Bronchial epithelial cell (primary cell): Measurements from ENCODE around the gene ZNF330. TPM values are rescaled to one million over a fixed set of nuclear protein-coding genes. Genes with fewer than 3 reads are reported as not detected.
"Not testable (repeated sequence)": the region's sequence is repeated elsewhere in the genome, so short reads cannot be mapped to it uniquely, and the experiment has no call there.

Experiments used
- DNase-seq: peaks from one replicate; pipeline ENCODE4 v3.0.0-alpha.2; 2010; ENCODE audit warnings: low read depth
- FAIRE-seq: peaks from 2 replicates; lab custom pipeline; 2011; peaks lifted over from hg19 to GRCh38; lab: Jason Lieb, UNC
- H3K27me3 ChIP-seq: 2 replicates; pipeline ENCODE4 v1.5.1; 2011; ENCODE audit warnings: low read length; ENCODE audit not compliant: control insufficient read depth, insufficient read depth
- H3K36me3 ChIP-seq: 2 replicates; pipeline ENCODE4 v1.5.1; 2011; ENCODE audit warnings: low read length; ENCODE audit not compliant: control insufficient read depth, insufficient read depth
- H3K4me3 ChIP-seq: 2 replicates; pipeline ENCODE4 v1.5.1; 2011; ENCODE audit warnings: mild to moderate bottlenecking, low read depth, low read length, control low read depth
- total RNA-seq: library from RNA; depleted of rRNA; stranded (reverse); fragments of >200 nt; gene quantifications from 2 replicates; pipeline ENCODE4 v1.2.1, GENCODE V29; 2014
- TF ChIP-seq, protein P1 (sequence below): IDR thresholded peaks from 2 replicates; pipeline ENCODE4 v1.5.1; 2011; ENCODE audit warnings: mild to moderate bottlenecking, moderate library complexity, low read length, control low read depth, inconsistent platforms; ENCODE audit not compliant: insufficient read depth, severe bottlenecking

The ZNF330 gene
- total RNA-seq, 1 donor from 2014 or later: 42.4 TPM

DNA sequence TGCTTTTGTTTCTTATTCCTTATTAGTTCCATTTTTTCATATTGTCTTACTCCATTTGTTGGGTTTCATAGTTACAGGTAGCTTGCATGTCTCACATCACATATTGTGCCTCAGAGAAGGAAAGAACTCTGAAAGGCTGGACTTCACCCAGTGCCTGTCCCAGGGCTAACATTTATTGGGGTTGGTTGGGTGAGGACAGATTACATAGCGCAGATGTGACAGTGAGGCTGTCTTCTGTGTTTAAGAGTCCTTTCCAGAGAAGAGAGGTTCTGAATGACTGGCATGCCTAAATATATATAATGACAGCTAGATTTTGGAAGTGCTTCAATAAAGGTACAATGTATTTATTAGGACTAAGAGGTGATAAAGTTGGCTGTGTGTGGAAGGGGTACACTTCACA lies 2.7 kb downstream of the ZNF330 start:
- Histone ChIP-seq H3K36me3 (peaks cover 5% of the 10 kb centered on the region), H3K4me3 (no peak overlapping the region), H3K27me3 (no peaks in the 10 kb centered on the region)
- FAIRE-seq: no peak
- TF ChIP-seq, protein P1, sequence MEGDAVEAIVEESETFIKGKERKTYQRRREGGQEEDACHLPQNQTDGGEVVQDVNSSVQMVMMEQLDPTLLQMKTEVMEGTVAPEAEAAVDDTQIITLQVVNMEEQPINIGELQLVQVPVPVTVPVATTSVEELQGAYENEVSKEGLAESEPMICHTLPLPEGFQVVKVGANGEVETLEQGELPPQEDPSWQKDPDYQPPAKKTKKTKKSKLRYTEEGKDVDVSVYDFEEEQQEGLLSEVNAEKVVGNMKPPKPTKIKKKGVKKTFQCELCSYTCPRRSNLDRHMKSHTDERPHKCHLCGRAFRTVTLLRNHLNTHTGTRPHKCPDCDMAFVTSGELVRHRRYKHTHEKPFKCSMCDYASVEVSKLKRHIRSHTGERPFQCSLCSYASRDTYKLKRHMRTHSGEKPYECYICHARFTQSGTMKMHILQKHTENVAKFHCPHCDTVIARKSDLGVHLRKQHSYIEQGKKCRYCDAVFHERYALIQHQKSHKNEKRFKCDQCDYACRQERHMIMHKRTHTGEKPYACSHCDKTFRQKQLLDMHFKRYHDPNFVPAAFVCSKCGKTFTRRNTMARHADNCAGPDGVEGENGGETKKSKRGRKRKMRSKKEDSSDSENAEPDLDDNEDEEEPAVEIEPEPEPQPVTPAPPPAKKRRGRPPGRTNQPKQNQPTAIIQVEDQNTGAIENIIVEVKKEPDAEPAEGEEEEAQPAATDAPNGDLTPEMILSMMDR: no peak
- no peak for DNase-seq

DNA sequence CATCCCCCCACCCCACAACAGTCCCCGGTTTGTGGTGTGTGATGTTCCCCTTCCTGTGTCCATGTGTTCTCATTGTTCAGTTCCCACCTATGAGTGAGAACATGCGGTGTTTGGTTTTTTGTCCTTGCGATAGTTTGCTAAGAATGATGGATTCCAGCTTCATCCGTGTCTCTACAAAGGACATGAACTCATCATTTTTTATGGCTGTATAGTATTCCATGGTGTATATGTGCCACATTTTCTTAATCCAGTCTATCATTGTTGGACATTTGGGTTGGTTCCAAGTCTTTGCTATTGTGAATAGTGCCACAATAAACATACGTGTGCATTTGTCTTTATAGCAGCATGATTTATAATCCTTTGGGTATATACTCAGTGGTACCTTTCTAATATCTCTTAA lies 6.6 kb downstream of the ZNF330 start:
- not testable (repeated sequence) for H3K36me3 ChIP-seq, H3K4me3 ChIP-seq, DNase-seq, H3K27me3 ChIP-seq, FAIRE-seq

DNA sequence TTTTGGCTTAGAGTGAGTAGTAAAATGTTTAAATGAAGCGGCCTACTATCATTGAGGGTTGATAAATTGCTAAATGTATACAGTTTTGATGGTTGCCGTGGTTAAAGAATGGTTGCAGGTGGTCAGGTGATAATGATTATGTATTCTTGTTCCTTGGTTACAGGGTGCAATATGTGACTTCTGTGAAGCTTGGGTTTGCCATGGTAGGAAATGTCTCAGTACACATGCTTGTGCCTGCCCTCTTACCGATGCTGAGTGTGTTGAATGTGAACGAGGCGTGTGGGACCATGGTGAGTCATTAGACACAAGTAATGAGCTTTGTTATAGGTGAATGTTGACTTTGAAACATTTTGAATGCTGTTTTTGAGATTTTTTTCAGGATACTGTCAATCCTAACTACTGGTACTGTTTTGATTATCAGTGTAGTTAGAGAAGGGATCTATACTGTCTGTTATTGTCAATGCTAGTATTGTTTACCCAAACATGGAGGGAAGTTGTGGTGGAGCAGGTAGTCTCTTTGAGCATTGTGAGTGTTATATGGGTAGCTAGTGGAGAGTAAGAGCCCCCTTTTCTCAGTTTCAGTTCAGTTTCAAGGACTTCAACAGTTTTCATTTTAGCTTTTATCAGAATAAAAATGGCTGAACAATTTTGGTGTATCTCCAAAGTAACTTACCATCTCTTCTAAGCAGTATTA lies 8.9 kb downstream of the ZNF330 start:
- FAIRE-seq (no peak), DNase-seq (peak; percentile 86)
- H3K27me3 ChIP-seq: no peaks in the 10 kb centered on the region
- peaks cover 12% of the 10 kb centered on the region for H3K36me3 ChIP-seq
- TF ChIP-seq, protein P1: no peak
- H3K4me3 ChIP-seq: no peak overlapping the region

DNA sequence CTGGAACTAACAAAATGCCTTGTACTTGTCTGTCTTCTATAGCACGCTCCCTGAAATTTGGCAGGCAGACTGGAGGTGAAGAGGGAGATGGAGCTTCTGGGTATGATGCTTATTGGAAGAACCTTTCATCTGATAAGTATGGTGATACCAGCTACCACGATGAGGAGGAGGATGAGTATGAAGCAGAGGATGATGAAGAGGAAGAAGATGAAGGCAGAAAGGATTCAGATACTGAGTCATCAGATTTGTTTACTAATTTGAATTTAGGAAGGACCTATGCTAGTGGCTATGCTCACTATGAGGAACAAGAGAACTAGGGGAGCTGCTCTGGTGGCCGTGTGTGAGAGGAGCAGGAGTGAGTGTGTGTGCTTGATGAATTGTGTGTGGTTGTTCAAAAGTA lies 13.0 kb downstream of the ZNF330 start:
- TF ChIP-seq, protein P1: no peak
- H3K36me3 ChIP-seq: peaks cover 8% of the 10 kb centered on the region
- no peak overlapping the region for H3K4me3 ChIP-seq
- DNase-seq: no peak
- peak; percentile 88 for FAIRE-seq
- no peaks in the 10 kb centered on the region for H3K27me3 ChIP-seq

DNA sequence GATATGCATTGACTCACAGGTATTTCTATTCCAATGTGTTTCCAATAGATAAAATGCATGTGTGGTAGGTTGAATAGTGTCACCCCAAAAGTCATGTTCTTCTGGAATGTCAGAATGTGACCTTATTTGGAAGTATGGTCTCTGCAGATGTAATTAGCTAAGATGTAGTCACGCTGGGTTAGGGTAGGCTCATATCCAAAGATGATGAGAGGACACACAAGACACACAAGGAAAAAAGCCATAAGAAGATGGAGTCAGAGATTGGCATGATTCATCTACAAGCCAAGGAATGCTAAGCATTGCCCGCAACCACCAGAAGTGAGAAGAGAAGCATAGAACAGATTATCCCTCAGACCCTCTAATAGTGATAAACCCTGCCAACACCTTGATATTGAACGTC lies 17.5 kb downstream of the ZNF330 start:
- FAIRE-seq (no peak), DNase-seq (no peak)
- no peaks in the 10 kb centered on the region for H3K27me3 ChIP-seq
- no peak overlapping the region for H3K4me3 ChIP-seq
- H3K36me3 ChIP-seq: peaks cover 5% of the 10 kb centered on the region
- TF ChIP-seq, protein P1: no peak

DNA sequence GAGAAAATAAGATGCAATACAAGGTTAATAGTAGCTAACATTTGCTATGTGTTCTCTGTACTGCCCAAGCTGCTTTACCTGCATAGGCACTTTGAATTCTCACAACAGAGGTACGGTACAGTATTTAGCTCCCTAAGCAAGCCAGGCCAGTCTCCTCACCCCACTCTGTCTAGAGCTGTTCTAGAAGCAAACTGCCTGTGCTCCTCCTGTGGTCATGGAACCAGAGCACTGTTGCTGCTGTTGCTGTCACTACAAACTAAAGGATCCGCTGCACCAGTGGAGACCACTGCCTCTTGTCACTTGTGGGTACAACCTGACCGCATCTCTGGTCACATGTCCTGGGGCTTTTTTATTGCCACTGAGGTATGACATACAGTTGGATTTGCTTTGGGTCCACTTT lies 19.6 kb downstream of the ZNF330 start:
- no peak overlapping the region for H3K4me3 ChIP-seq
- DNase-seq (no peak), FAIRE-seq (no peak)
- TF ChIP-seq, protein P1: no peak
- H3K27me3 ChIP-seq: no peaks in the 10 kb centered on the region
- no peaks in the 10 kb centered on the region for H3K36me3 ChIP-seq
